MM.1S (cell line): ENCODE measurements around the gene CCL23.

ENCODE experiments used
- CTCF ChIP-seq: fragments of 300-600 bp; sonication (generic); IDR thresholded peaks from 2 replicates; pipeline ENCODE4 v1.5.1; 2016; ENCODE audit warnings: antibody characterized with exemption, low read length, mixed read lengths
- EZH2 ChIP-seq: fragments of 300-600 bp; sonication (generic); optimal IDR thresholded peaks from 2 replicates; pipeline ENCODE3; 2017; ENCODE audit warnings: low read depth, mild to moderate bottlenecking, antibody characterized with exemption, low read length, mixed read lengths
- EZH2phosphoT487 ChIP-seq: fragments of 300-600 bp; sonication (generic); IDR thresholded peaks from 2 replicates; pipeline ENCODE4 v1.6.1; 2018; ENCODE audit warnings: antibody characterized with exemption, low read length

GRCh38 chr17:36024106-36024869 is 6.5 kb upstream of the CCL23 start:
- TF ChIP-seq CTCF, result no peak
- no peak for TF ChIP-seq EZH2
- no peak for TF ChIP-seq EZH2phosphoT487
